HEK293T (cell line): Measurements from ENCODE around the gene CLUH.

Experiments used
- ARNT ChIP-seq: fragments of 450-650 bp; IDR thresholded peaks from 2 replicates; pipeline ENCODE4 v1.6.1; 2017; ENCODE audit warnings: mild to moderate bottlenecking
- BHLHE40 ChIP-seq: fragments of 450-650 bp; IDR thresholded peaks from 2 replicates; pipeline ENCODE4 v1.6.1; 2016; ENCODE audit warnings: mild to moderate bottlenecking, moderate library complexity, borderline replicate concordance
- CTBP1 ChIP-seq: fragments of 450-650 bp; IDR thresholded peaks from 2 replicates; pipeline ENCODE4 v1.6.1; 2016; ENCODE audit warnings: borderline replicate concordance
- ELF4 ChIP-seq: fragments of 450-650 bp; IDR thresholded peaks from 2 replicates; pipeline ENCODE4 v1.6.1; 2017; ENCODE audit warnings: antibody characterized with exemption
- FOXA1 ChIP-seq: fragments of 450-650 bp; IDR thresholded peaks from 2 replicates; pipeline ENCODE4 v1.6.1; 2016; ENCODE audit warnings: mild to moderate bottlenecking
- FOXK2 ChIP-seq: fragments of 450-650 bp; IDR thresholded peaks from 2 replicates; pipeline ENCODE4 v1.6.1; 2016; ENCODE audit warnings: mild to moderate bottlenecking
- FOXM1 ChIP-seq: fragments of 450-650 bp; IDR thresholded peaks from 2 replicates; pipeline ENCODE4 v1.6.1; 2017; ENCODE audit warnings: mild to moderate bottlenecking, borderline replicate concordance
- L3MBTL2 ChIP-seq: fragments of 450-650 bp; conservative IDR thresholded peaks from 2 replicates; pipeline ENCODE4 v1.6.1; 2016; ENCODE audit warnings: mild to moderate bottlenecking
- NFRKB ChIP-seq: fragments of 450-650 bp; IDR thresholded peaks from 2 replicates; pipeline ENCODE4 v1.6.1; 2016; ENCODE audit warnings: mild to moderate bottlenecking, moderate library complexity
- SP1 ChIP-seq: fragments of 450-650 bp; IDR thresholded peaks from 2 replicates; pipeline ENCODE4 v1.6.1; 2017
- SUZ12 ChIP-seq: fragments of 450-650 bp; IDR thresholded peaks from 2 replicates; pipeline ENCODE4 v1.6.1; 2016; ENCODE audit warnings: mild to moderate bottlenecking
- TARDBP ChIP-seq: fragments of 450-650 bp; IDR thresholded peaks from 2 replicates; pipeline ENCODE4 v1.6.1; 2016
- ZNF384 ChIP-seq: fragments of 450-650 bp; IDR thresholded peaks from 2 replicates; pipeline ENCODE4 v1.6.1; 2016

- TF ChIP-seq SP1 (no peak), BHLHE40 (no peak), CTBP1 (no peak), ELF4 (no peak), SUZ12 (no peak), TARDBP (no peak), FOXM1 (no peak), FOXK2 (no peak), L3MBTL2 (peak; percentile 86), ZNF384 (no peak), FOXA1 (no peak), NFRKB (no peak), ARNT (no peak)
Measured at GRCh38 chr17:2710803-2711607, 559 bp downstream of the CLUH start.
